Activated CD8-positive, alpha-beta T cell treated with anti-CD3 and anti-CD28 coated beads for 36 hours (primary cell): ENCODE data around the gene CNNM1. TPM values are rescaled to one million over a fixed set of nuclear protein-coding genes. Genes with fewer than 3 reads are reported as not detected.

Source experiments
- ATAC-seq: fragments of 200-7000 bp; cut with Tn5 transposase; one replicate; pipeline ENCODE4 v1.10.0; 2021; ENCODE audit warnings: mild to moderate bottlenecking, moderate library complexity
- CTCF ChIA-PET: fragments of 350-600 bp; sonication (Branson Sonifier 250); formaldehyde crosslinking; loops from one replicate; lab custom pipeline; 2021; ENCODE audit warnings: antibody characterized with exemption; lab: Charles Lee
- POLR2A ChIA-PET: fragments of 350-600 bp; sonication (Branson Sonifier 250); formaldehyde crosslinking; loops from one replicate; lab custom pipeline; 2021; ENCODE audit warnings: antibody characterized with exemption; lab: Charles Lee
- DNase-seq: peaks from one replicate; pipeline ENCODE4 v3.0.0-alpha.2; 2020
- H3K27ac Mint-ChIP-seq: one replicate; pipeline ENCODE4 v1.8.0; 2021; ENCODE audit warnings: mild to moderate bottlenecking, mixed read lengths
- H3K27me3 Mint-ChIP-seq: one replicate; pipeline ENCODE4 v1.8.0; 2021; ENCODE audit warnings: mixed read lengths
- H3K36me3 Mint-ChIP-seq: one replicate; pipeline ENCODE4 v1.8.0; 2021; ENCODE audit warnings: low read depth, mixed read lengths
- H3K4me1 Mint-ChIP-seq: one replicate; pipeline ENCODE4 v1.8.0; 2021; ENCODE audit warnings: low read depth, mixed read lengths
- H3K4me3 Mint-ChIP-seq: one replicate; pipeline ENCODE4 v1.8.0; 2021; ENCODE audit warnings: mild to moderate bottlenecking, moderate library complexity, mixed read lengths
- H3K9me3 Mint-ChIP-seq: one replicate; pipeline ENCODE4 v1.8.0; 2021; ENCODE audit warnings: mixed read lengths
- CTCF ChIP-seq: fragments of 200-600 bp; IDR thresholded peaks from one replicate; pipeline ENCODE4 v1.8.0; 2022; ENCODE audit warnings: antibody characterized with exemption, mild to moderate bottlenecking
- intact Hi-C: fragments of 100-400 bp; cut with micrococcal nuclease; formaldehyde crosslinking; loops from one replicate; pipeline ENCODE4 v1.10.0; 2022
- total RNA-seq, 2 experiments: library from RNA; stranded (reverse); gene quantifications; one replicate each; pipeline ENCODE4 v1.2.3, GENCODE V29; 2021

CNNM1 gene
- total RNA-seq, 2 experiments from 2014 or later = 0.83 to 1.2 TPM

- Mint-ChIP-seq H3K4me3 (no peak overlapping the region), H3K27ac (no peak overlapping the region), H3K4me1 (no peaks in the 10 kb centered on the region), H3K36me3 (no peaks in the 10 kb centered on the region), H3K27me3 (peaks cover 8% of the 10 kb centered on the region), H3K9me3 (no peaks in the 10 kb centered on the region)
- ChIA-PET POLR2A (no interaction called here), CTCF (no interaction called here)
- intact Hi-C loops = no loop called here
- DNase-seq = no peak
- no peak for ATAC-seq
- no peak for TF ChIP-seq CTCF
Measured at GRCh38 chr10:99357691-99358090, 28.5 kb downstream of the CNNM1 start.

- Mint-ChIP-seq H3K27me3 (peaks cover 8% of the 10 kb centered on the region), H3K9me3 (no peaks in the 10 kb centered on the region), H3K27ac (no peak overlapping the region), H3K4me1 (no peaks in the 10 kb centered on the region), H3K4me3 (no peak overlapping the region), H3K36me3 (no peaks in the 10 kb centered on the region)
- intact Hi-C loops = no loop called here
- ATAC-seq (no peak), DNase-seq (no peak)
- POLR2A ChIA-PET = no interaction called here
- CTCF ChIA-PET = no interaction called here
- no peak for TF ChIP-seq CTCF
Measured at GRCh38 chr10:99358101-99358500, 28.9 kb downstream of the CNNM1 start.

- CTCF ChIA-PET = interaction anchor here (0.6 to 1.6 kb wide), 2 partner anchors 31 to 796 kb away, joined by 3 to 4 read pairs; no protein-coding TSS in a partner anchor
- H3K36me3 Mint-ChIP-seq = no peaks in the 10 kb centered on the region
- no peak for TF ChIP-seq CTCF
- intact Hi-C loops = no loop called here
- POLR2A ChIA-PET = no interaction called here
- H3K4me1 Mint-ChIP-seq = no peaks in the 10 kb centered on the region
- peaks cover 5% of the 10 kb centered on the region for H3K27me3 Mint-ChIP-seq
- no peak overlapping the region for H3K4me3 Mint-ChIP-seq
- no peak for ATAC-seq
- no peak overlapping the region for H3K27ac Mint-ChIP-seq
- DNase-seq = no peak
- H3K9me3 Mint-ChIP-seq = no peaks in the 10 kb centered on the region
Measured at GRCh38 chr10:99360934-99361333, 31.8 kb downstream of the CNNM1 start.

- no peak overlapping the region for H3K4me3 Mint-ChIP-seq
- CTCF ChIA-PET = no interaction called here
- POLR2A ChIA-PET = no interaction called here
Measured at GRCh38 chr10:99364125-99364524, 35.0 kb downstream of the CNNM1 start.

GRCh38 chr10:99365311-99365710 is 36.2 kb downstream of the CNNM1 start:
- CTCF ChIA-PET = interaction anchor here (0.8 kb wide), 1 partner anchor 27 kb away, joined by 3 read pairs; no protein-coding TSS in a partner anchor
- TF ChIP-seq CTCF = no peak

More at GRCh38 chr10:99364125-99364524, 35.0 kb downstream of the CNNM1 start:
- no peaks in the 10 kb centered on the region for H3K36me3 Mint-ChIP-seq
- intact Hi-C loops = no loop called here
- H3K9me3 Mint-ChIP-seq = no peaks in the 10 kb centered on the region
- TF ChIP-seq CTCF = no peak
- no peak for DNase-seq
- H3K27me3 Mint-ChIP-seq = peaks cover 9% of the 10 kb centered on the region
- H3K4me1 Mint-ChIP-seq = no peaks in the 10 kb centered on the region
- H3K27ac Mint-ChIP-seq = no peak overlapping the region
- ATAC-seq = no peak

More at GRCh38 chr10:99365311-99365710, 36.2 kb downstream of the CNNM1 start:
- H3K27me3 Mint-ChIP-seq = peaks cover 15% of the 10 kb centered on the region
- no peaks in the 10 kb centered on the region for H3K36me3 Mint-ChIP-seq
- H3K4me3 Mint-ChIP-seq = no peak overlapping the region
- H3K4me1 Mint-ChIP-seq = no peaks in the 10 kb centered on the region
- intact Hi-C loops = no loop called here
- DNase-seq (no peak), ATAC-seq (no peak)
- H3K9me3 Mint-ChIP-seq = no peaks in the 10 kb centered on the region
- POLR2A ChIA-PET = no interaction called here
- no peak overlapping the region for H3K27ac Mint-ChIP-seq
